Natural killer cell (primary cell): ENCODE results near the gene LRRC30. TPM values are rescaled to one million over a fixed set of nuclear protein-coding genes. Genes with fewer than 3 reads are reported as not detected.

ENCODE experiments used
- ATAC-seq, 3 donors: fragments of 150-1000 bp in 2 of 3; fragments of 200-7000 bp in 1 of 3; cut with Tn5 transposase; 1 replicate in 1 of 3; 2 replicates in 2 of 3; pipeline ENCODE4 v1.10.0; 2021; ENCODE audit warnings: mild to moderate bottlenecking in 2 of 3, moderate library complexity in 2 of 3
- DNase-seq, 2 donors: peaks; one replicate each; pipeline versions ENCODE4 v3.0.0 to v3.0.0-alpha.2; 2013 to 2021; ENCODE audit warnings: mixed read lengths in 1 of 2
- H3K27ac ChIP-seq: one replicate; pipeline ENCODE4 v1.5.1; 2013; ENCODE audit warnings: mild to moderate bottlenecking, low read length
- H3K27me3 ChIP-seq: one replicate; pipeline ENCODE4 v1.6.1; 2013; ENCODE audit warnings: low read length; ENCODE audit not compliant: control insufficient read depth, insufficient read depth
- H3K36me3 ChIP-seq: one replicate; pipeline ENCODE4 v1.6.1; 2013; ENCODE audit warnings: low read length; ENCODE audit not compliant: control insufficient read depth, insufficient read depth
- H3K4me1 ChIP-seq: one replicate; pipeline ENCODE4 v1.6.1; 2013; ENCODE audit warnings: low read length; ENCODE audit not compliant: control insufficient read depth, insufficient read depth
- H3K4me3 ChIP-seq: one replicate; pipeline ENCODE4 v1.5.1; 2013; ENCODE audit warnings: low read length
- H3K9me3 ChIP-seq: one replicate; pipeline ENCODE4 v1.6.1; 2013; ENCODE audit warnings: low read length; ENCODE audit not compliant: control insufficient read depth, insufficient read depth
- H3K27ac Mint-ChIP-seq, 2 donors: one replicate each; pipeline ENCODE4 v1.8.0; 2022; ENCODE audit warnings: mild to moderate bottlenecking in 2 of 2, mixed read lengths in 2 of 2, moderate library complexity in 1 of 2
- H3K27me3 Mint-ChIP-seq, 2 donors: one replicate each; pipeline ENCODE4 v1.8.0; 2022; ENCODE audit warnings: low read depth in 2 of 2, mixed read lengths in 2 of 2
- H3K36me3 Mint-ChIP-seq: one replicate; pipeline ENCODE4 v1.8.0; 2022; ENCODE audit warnings: mixed read lengths
- H3K4me1 Mint-ChIP-seq, 2 donors: one replicate each; pipeline ENCODE4 v1.8.0; 2022; ENCODE audit warnings: mixed read lengths in 2 of 2
- H3K4me3 Mint-ChIP-seq: one replicate; pipeline ENCODE4 v1.8.0; 2022; ENCODE audit warnings: mild to moderate bottlenecking, moderate library complexity, mixed read lengths
- H3K9me3 Mint-ChIP-seq, 2 donors: one replicate each; pipeline ENCODE4 v1.8.0; 2022; ENCODE audit warnings: mixed read lengths in 2 of 2
- WGBS: methylation state at CpG from one replicate; pipeline ENCODE4 v1.1.7; 2013; ENCODE audit warnings: missing lambda C conversion rate; ENCODE audit not compliant: insufficient coverage; 5-methylcytosine and 5-hydroxymethylcytosine counted together
- intact Hi-C: fragments of 100-400 bp; cut with micrococcal nuclease; formaldehyde crosslinking; loops from one replicate; pipeline ENCODE4 v1.14.2; 2022
- total RNA-seq, 4 donors: library from RNA; stranded (reverse); fragments of 120-200 nt in 1 of 4; gene quantifications; one replicate each; pipeline versions ENCODE4 v1.2.3 to v1.2.4, GENCODE V29; 2013 to 2022
- TF ChIP-seq, protein P1 (sequence below): fragments of 200-600 bp; IDR thresholded peaks from one replicate; pipeline ENCODE4 v1.8.0; 2022; ENCODE audit warnings: antibody characterized with exemption

LRRC30 gene
- total RNA-seq, result not detected
- total RNA-seq (2013), result not detected

GRCh38 chr18:7230626-7231349, at the start of gene LRRC30:
TSS of gene LRRC30 (plus strand) at chr18:7231089. CDS start at chr18:7231139, 50 bp downstream.
- WGBS, result 91% methylated on average over 13 of the region's 13 CpGs
- no peak within 1 kb of the TSS for H3K27ac ChIP-seq
- DNase-seq, result no peak
- no peaks in the 10 kb centered on the region for H3K9me3 ChIP-seq
- Mint-ChIP-seq H3K9me3 (no peaks in the 10 kb centered on the region), H3K4me3 (no peak within 1 kb of the TSS), H3K4me1 (no peaks in the 10 kb centered on the region), H3K27ac (no peak within 1 kb of the TSS), H3K27me3 (no peaks in the 10 kb centered on the region), H3K36me3 (no peaks in the 10 kb centered on the region)
- TF ChIP-seq, protein P1, sequence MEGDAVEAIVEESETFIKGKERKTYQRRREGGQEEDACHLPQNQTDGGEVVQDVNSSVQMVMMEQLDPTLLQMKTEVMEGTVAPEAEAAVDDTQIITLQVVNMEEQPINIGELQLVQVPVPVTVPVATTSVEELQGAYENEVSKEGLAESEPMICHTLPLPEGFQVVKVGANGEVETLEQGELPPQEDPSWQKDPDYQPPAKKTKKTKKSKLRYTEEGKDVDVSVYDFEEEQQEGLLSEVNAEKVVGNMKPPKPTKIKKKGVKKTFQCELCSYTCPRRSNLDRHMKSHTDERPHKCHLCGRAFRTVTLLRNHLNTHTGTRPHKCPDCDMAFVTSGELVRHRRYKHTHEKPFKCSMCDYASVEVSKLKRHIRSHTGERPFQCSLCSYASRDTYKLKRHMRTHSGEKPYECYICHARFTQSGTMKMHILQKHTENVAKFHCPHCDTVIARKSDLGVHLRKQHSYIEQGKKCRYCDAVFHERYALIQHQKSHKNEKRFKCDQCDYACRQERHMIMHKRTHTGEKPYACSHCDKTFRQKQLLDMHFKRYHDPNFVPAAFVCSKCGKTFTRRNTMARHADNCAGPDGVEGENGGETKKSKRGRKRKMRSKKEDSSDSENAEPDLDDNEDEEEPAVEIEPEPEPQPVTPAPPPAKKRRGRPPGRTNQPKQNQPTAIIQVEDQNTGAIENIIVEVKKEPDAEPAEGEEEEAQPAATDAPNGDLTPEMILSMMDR, result no peak
- no peak within 1 kb of the TSS for H3K4me3 ChIP-seq
- ATAC-seq, result no peak
- no peaks in the 10 kb centered on the region for H3K36me3 ChIP-seq
- no peaks in the 10 kb centered on the region for H3K27me3 ChIP-seq
- H3K4me1 ChIP-seq, result no peaks in the 10 kb centered on the region
- intact Hi-C loops, result no loop called here

DNA sequence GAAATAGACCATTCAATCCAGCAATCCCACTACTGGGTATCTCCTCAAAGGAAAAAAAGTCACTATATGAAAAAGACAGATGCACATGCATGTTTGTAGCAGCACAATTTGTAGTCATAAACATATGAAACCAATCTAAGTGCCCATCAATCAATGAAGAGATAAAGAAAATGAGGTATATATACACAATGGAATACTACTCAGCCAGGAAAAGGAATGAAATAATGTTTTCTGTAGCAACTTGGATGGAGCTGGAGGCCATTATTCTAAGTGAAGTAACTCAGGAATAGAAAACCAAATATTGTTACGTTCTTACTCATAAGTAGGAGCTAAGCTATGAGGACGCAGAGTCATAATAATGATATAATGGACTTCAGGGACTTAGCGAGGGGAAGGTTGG, 45.2 kb upstream of the LRRC30 start:
- no peaks in the 10 kb centered on the region for H3K27me3 Mint-ChIP-seq
- Histone ChIP-seq H3K4me3 (no peak overlapping the region), H3K27me3 (no peaks in the 10 kb centered on the region), H3K27ac (no peak overlapping the region), H3K36me3 (no peaks in the 10 kb centered on the region), H3K4me1 (no peaks in the 10 kb centered on the region), H3K9me3 (no peaks in the 10 kb centered on the region)
- intact Hi-C loops, result no loop called here
- no peak overlapping the region for H3K4me3 Mint-ChIP-seq
- no peaks in the 10 kb centered on the region for H3K36me3 Mint-ChIP-seq
- H3K9me3 Mint-ChIP-seq, result peaks cover 5 to 9% of the 10 kb centered on the region in 2 donors
- DNase-seq, result no peak
- no peaks in the 10 kb centered on the region for H3K4me1 Mint-ChIP-seq
- no peak overlapping the region for H3K27ac Mint-ChIP-seq
- TF ChIP-seq, protein P1, result no peak
- ATAC-seq, result no peak
- WGBS, result 96% methylated on average over 3 of the region's 3 CpGs

GRCh38 chr18:7190547-7191156, 40.2 kb upstream of the LRRC30 start:
- Histone ChIP-seq H3K36me3 (no peaks in the 10 kb centered on the region), H3K4me3 (no peak overlapping the region), H3K27ac (no peak overlapping the region), H3K27me3 (no peaks in the 10 kb centered on the region), H3K9me3 (no peaks in the 10 kb centered on the region), H3K4me1 (no peaks in the 10 kb centered on the region)
- no peak overlapping the region for H3K4me3 Mint-ChIP-seq
- intact Hi-C loops, result no loop called here
- TF ChIP-seq, protein P1, result no peak
- 95% methylated on average over 2 of the region's 2 CpGs for WGBS
- no peaks in the 10 kb centered on the region for H3K4me1 Mint-ChIP-seq
- H3K27me3 Mint-ChIP-seq, result no peaks in the 10 kb centered on the region
- H3K9me3 Mint-ChIP-seq, result peaks cover 0 to 4% of the 10 kb centered on the region in 2 donors
- no peak overlapping the region for H3K27ac Mint-ChIP-seq
- no peak for ATAC-seq
- H3K36me3 Mint-ChIP-seq, result no peaks in the 10 kb centered on the region
- DNase-seq, result no peak
